Fibroblast of pulmonary artery (primary cell): ENCODE measurements around the gene ACADS.

Source experiments
- DNase-seq: peaks from one replicate; pipeline ENCODE4 v3.0.0-alpha.2; 2010; ENCODE audit warnings: low read depth
- H3K4me3 ChIP-seq: replicated peaks from 2 replicates; pipeline ENCODE4 v1.5.1; 2011; ENCODE audit warnings: low read depth, mild to moderate bottlenecking, control low read depth, low read length, moderate library complexity
- CTCF ChIP-seq: IDR thresholded peaks from 2 replicates; pipeline ENCODE4 v1.5.1; 2011; ENCODE audit warnings: mild to moderate bottlenecking, control low read depth, low read length, inconsistent platforms; ENCODE audit errors: missing control alignments

Gene ACADS

GRCh38 chr12:120736404-120737331 lies 11.0 kb downstream of the ACADS start:
- no peak overlapping the region for H3K4me3 ChIP-seq
- DNase-seq = no peak
- no peak for TF ChIP-seq CTCF

GRCh38 chr12:120737557-120738251 lies 12.1 kb downstream of the ACADS start:
- DNase-seq = no peak
- H3K4me3 ChIP-seq = no peak overlapping the region
- TF ChIP-seq CTCF = peak; percentile 39

GRCh38 chr12:120738252-120739030 lies 12.8 kb downstream of the ACADS start:
- no peak for DNase-seq
- TF ChIP-seq CTCF = no peak
- no peak overlapping the region for H3K4me3 ChIP-seq

GRCh38 chr12:120739031-120739762 lies 13.6 kb downstream of the ACADS start:
- DNase-seq = no peak
- TF ChIP-seq CTCF = no peak
- H3K4me3 ChIP-seq = no peak overlapping the region

GRCh38 chr12:120739821-120740613 lies 14.4 kb downstream of the ACADS start:
- TF ChIP-seq CTCF = no peak

More at GRCh38 chr12:120739821-120740613, 14.4 kb downstream of the ACADS start:
- H3K4me3 ChIP-seq = no peak overlapping the region
- DNase-seq = no peak
